ENCODE results near the gene RHOB.

The RHOB gene

GRCh38 chr2:20473128-20473527 lies 26.3 kb downstream of the RHOB start:
- DNase-seq (ENCODE audit: low read depth in 2 of 2) = no peak

GRCh38 chr2:20474757-20475566 lies 28.1 kb downstream of the RHOB start:
- no peak for DNase-seq (ENCODE audit: low read depth in 2 of 2)

GRCh38 chr2:20475567-20475952 lies 28.7 kb downstream of the RHOB start:
- no peak for DNase-seq (ENCODE audit: low read depth in 2 of 2)

- no peak for DNase-seq (ENCODE audit: low read depth in 2 of 2)
Measured at GRCh38 chr2:20476481-20476880, 29.6 kb downstream of the RHOB start.

- no peak for DNase-seq (ENCODE audit: low read depth in 2 of 2)
Measured at GRCh38 chr2:20476950-20477349, 30.1 kb downstream of the RHOB start.

- DNase-seq (ENCODE audit: low read depth in 2 of 2) = no peak
Measured at GRCh38 chr2:20478961-20479360, 32.1 kb downstream of the RHOB start.

GRCh38 chr2:20479835-20480234 lies 33.0 kb downstream of the RHOB start:
- no peak for DNase-seq (ENCODE audit: low read depth in 2 of 2)

- no peak for DNase-seq (ENCODE audit: low read depth in 2 of 2)
Measured at GRCh38 chr2:20480913-20481312, 34.0 kb downstream of the RHOB start.

GRCh38 chr2:20481798-20482405 lies 35.0 kb downstream of the RHOB start:
- no peak for DNase-seq (ENCODE audit: low read depth in 2 of 2)

GRCh38 chr2:20482725-20483124 lies 35.9 kb downstream of the RHOB start:
- no peak for DNase-seq (ENCODE audit: low read depth in 2 of 2)

- DNase-seq (ENCODE audit: low read depth in 2 of 2) = no peak
Measured at GRCh38 chr2:20483194-20483895, 36.5 kb downstream of the RHOB start.

- no peak for DNase-seq (ENCODE audit: low read depth in 2 of 2)
Measured at GRCh38 chr2:20484034-20484617, 37.3 kb downstream of the RHOB start.

GRCh38 chr2:20484810-20485611 lies 38.1 kb downstream of the RHOB start:
- DNase-seq (ENCODE audit: low read depth in 2 of 2) = no peak

- DNase-seq (ENCODE audit: low read depth in 2 of 2) = no peak
Measured at GRCh38 chr2:20485612-20486388, 38.9 kb downstream of the RHOB start.

- no peak for DNase-seq (ENCODE audit: low read depth in 2 of 2)
Measured at GRCh38 chr2:20486571-20486970, 39.7 kb downstream of the RHOB start.

- DNase-seq (ENCODE audit: low read depth in 2 of 2) = no peak
Measured at GRCh38 chr2:20487030-20487391, 40.1 kb downstream of the RHOB start.

GRCh38 chr2:20487392-20488174 lies 40.7 kb downstream of the RHOB start:
- no peak for DNase-seq (ENCODE audit: low read depth in 2 of 2)

GRCh38 chr2:20488201-20488641 lies 41.3 kb downstream of the RHOB start:
- DNase-seq (ENCODE audit: low read depth in 2 of 2) = no peak

GRCh38 chr2:20488782-20489181 lies 41.9 kb downstream of the RHOB start:
- DNase-seq (ENCODE audit: low read depth in 2 of 2) = no peak
